GM12878 (cell line): ENCODE data around the gene TM4SF18.

ENCODE experiments used
- BCL11A ChIP-seq: IDR thresholded peaks from 2 replicates; pipeline ENCODE4 v1.6.1; 2011; ENCODE audit warnings: low read depth, low read length
- BCL3 ChIP-seq: IDR thresholded peaks from 2 replicates; pipeline ENCODE4 v1.6.1; 2011; ENCODE audit warnings: borderline replicate concordance, low read depth, mild to moderate bottlenecking, moderate library complexity, low read length; ENCODE audit not compliant: insufficient read depth, poor library complexity, severe bottlenecking
- FOS ChIP-seq: IDR thresholded peaks from 3 replicates; pipeline ENCODE4 v1.6.1; 2011; ENCODE audit warnings: borderline replicate concordance; ENCODE audit not compliant: insufficient read length; ENCODE audit errors: extremely low read depth
- MYC ChIP-seq: IDR thresholded peaks from 2 replicates; pipeline ENCODE4 v1.6.1; 2011; ENCODE audit warnings: mild to moderate bottlenecking, low read length, moderate library complexity, inconsistent platforms; ENCODE audit not compliant: insufficient read depth, insufficient replicate concordance, insufficient read length, severe bottlenecking
- NRF1 ChIP-seq: conservative IDR thresholded peaks from 2 replicates; pipeline ENCODE4 v1.6.1; 2011; ENCODE audit warnings: mild to moderate bottlenecking, low read depth, low read length, improper control_type of control experiment

- no peak for TF ChIP-seq NRF1
- no peak for TF ChIP-seq FOS
- TF ChIP-seq BCL3 = no peak
- no peak for TF ChIP-seq BCL11A
- TF ChIP-seq MYC = no peak
These were observed 35.5 kb upstream of the TM4SF18 start for GRCh38 chr3:149368674-149369497.
